T-helper 17 cell (primary cell): ENCODE data around the gene CCBE1. TPM values are rescaled to one million over a fixed set of nuclear protein-coding genes. Genes with fewer than 3 reads are reported as not detected.

ENCODE experiments used
- ATAC-seq: fragments of 150-1000 bp; cut with Tn5 transposase; 2 replicates; pipeline ENCODE4 v1.10.0; 2021; ENCODE audit warnings: mild to moderate bottlenecking, moderate library complexity
- DNase-seq, 3 donors: peaks; one replicate each; pipeline versions ENCODE4 v3.0.0 to v3.0.0-alpha.2; 2020 to 2021
- H3K9me3 ChIP-seq: one replicate; pipeline ENCODE4 v1.7.0; 2013; ENCODE audit warnings: low read length, mild to moderate bottlenecking; ENCODE audit not compliant: control insufficient read depth, poor library complexity, severe bottlenecking
- H3K27ac Mint-ChIP-seq: one replicate; pipeline ENCODE4 v1.8.0; 2022; ENCODE audit warnings: mild to moderate bottlenecking, moderate library complexity, mixed read lengths
- H3K27me3 Mint-ChIP-seq: one replicate; pipeline ENCODE4 v1.8.0; 2022; ENCODE audit warnings: mixed read lengths
- H3K36me3 Mint-ChIP-seq: one replicate; pipeline ENCODE4 v1.8.0; 2022; ENCODE audit warnings: low read depth, mixed read lengths
- H3K4me1 Mint-ChIP-seq: one replicate; pipeline ENCODE4 v1.8.0; 2022; ENCODE audit warnings: mild to moderate bottlenecking, mixed read lengths
- H3K4me3 Mint-ChIP-seq: one replicate; pipeline ENCODE4 v1.8.0; 2022; ENCODE audit warnings: mild to moderate bottlenecking, moderate library complexity, mixed read lengths
- total RNA-seq, 4 donors: library from RNA in 2 of 4; stranded (reverse) in 2 of 4; gene quantifications; one replicate each; pipeline ENCODE4 v1.2.3 and lab custom pipeline; 2022 to 2026

CCBE1 gene
- total RNA-seq, 2 donors from 2014 or later: not detected

DNA sequence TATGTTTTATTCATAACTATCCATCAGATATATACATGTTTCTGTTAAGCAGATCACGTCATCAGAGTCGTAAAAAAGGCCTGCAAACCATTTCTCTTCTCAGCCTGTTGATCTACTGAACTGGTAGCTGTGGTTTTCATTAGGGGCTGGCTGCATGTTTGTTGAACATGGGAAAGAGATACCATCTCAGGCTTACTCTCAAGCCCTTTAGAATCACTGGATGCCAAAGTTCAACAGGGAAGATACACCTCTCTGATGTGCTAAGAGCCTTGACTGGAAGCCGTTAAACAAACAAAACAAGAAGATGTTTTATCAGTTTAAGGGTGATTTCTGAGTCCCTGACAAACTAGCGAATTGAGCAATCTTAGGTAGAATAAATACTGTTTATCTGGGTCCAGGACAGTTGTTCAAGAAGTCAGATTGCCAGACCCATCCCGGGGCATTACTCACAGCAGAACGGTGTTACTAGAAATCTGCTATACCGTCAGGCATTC, 243.7 kb downstream of the CCBE1 start:
- no peak for ATAC-seq
- H3K36me3 Mint-ChIP-seq: peaks cover 2% of the 10 kb centered on the region
- no peak for DNase-seq
- H3K27ac Mint-ChIP-seq: no peak overlapping the region
- H3K4me1 Mint-ChIP-seq: no peaks in the 10 kb centered on the region
- no peaks in the 10 kb centered on the region for H3K9me3 ChIP-seq
- H3K27me3 Mint-ChIP-seq: peaks cover 28% of the 10 kb centered on the region
- H3K4me3 Mint-ChIP-seq: no peak overlapping the region

DNA sequence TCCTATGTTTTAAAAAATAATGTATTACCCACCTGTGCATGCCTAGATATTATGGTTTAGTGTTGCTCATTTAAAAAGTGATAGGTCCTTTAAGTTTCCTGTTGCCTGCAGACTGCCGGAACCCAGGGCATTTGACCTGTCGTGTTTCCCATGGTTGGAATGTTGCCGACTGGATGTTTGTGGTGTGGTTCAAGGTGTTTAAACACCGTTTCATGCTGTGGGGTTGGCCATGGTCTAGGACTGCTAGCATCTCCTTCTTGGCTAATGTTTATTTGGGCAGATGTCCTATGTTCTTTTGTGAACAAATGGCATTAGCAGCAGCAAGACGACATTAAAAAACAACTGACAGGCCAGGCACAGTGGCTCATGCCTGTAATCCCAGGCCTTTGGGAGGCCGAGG, 245.3 kb downstream of the CCBE1 start:
- H3K4me1 Mint-ChIP-seq: no peaks in the 10 kb centered on the region
- no peak overlapping the region for H3K27ac Mint-ChIP-seq
- no peak overlapping the region for H3K4me3 Mint-ChIP-seq
- H3K9me3 ChIP-seq: no peaks in the 10 kb centered on the region
- no peaks in the 10 kb centered on the region for H3K36me3 Mint-ChIP-seq
- DNase-seq (no peak), ATAC-seq (no peak)
- peaks cover 18% of the 10 kb centered on the region for H3K27me3 Mint-ChIP-seq

DNA sequence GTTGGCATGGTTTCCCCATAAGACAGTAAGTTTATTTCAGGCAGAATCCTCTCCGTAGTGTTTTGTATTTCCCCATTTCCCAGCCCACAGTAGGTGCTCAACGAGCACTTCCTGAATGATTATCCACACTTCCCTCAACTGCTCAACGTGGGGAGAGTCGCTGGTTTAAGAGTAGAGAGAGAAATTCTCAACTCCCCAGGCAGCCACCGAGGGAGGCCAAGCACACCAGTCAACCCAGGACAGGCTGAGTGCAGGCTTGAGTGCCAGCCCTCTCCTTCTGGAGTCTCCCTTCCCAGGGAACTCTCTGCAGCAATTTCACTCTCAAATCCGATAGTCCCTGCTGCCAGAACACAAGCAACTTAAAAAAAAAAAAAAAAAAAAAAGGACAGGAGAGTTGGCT, 246.2 kb downstream of the CCBE1 start:
- H3K27me3 Mint-ChIP-seq: peaks cover 20% of the 10 kb centered on the region
- ATAC-seq (no peak), DNase-seq (no peak)
- no peaks in the 10 kb centered on the region for H3K4me1 Mint-ChIP-seq
- H3K9me3 ChIP-seq: no peaks in the 10 kb centered on the region
- H3K36me3 Mint-ChIP-seq: no peaks in the 10 kb centered on the region
- no peak overlapping the region for H3K4me3 Mint-ChIP-seq
- H3K27ac Mint-ChIP-seq: no peak overlapping the region

DNA sequence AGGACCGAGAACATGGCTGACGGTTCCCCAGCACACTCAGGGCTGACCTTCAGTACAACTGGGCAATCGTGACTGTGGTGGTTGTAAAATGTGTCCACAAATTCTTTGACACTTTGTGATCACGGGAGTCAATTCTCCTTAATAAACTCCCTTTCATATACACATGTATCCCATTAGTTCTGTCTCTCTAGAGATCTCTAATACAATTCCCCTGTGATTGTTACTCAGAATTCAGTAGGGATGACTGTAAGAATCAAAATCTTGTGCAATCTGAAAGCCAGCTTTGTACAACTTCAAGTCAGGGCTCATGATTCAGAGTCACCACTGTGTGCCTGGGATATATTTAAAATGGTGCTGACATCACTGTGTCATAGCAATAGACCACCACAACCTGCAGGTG, 248.7 kb downstream of the CCBE1 start:
- Mint-ChIP-seq H3K36me3 (no peaks in the 10 kb centered on the region), H3K4me3 (no peak overlapping the region), H3K27ac (no peak overlapping the region), H3K4me1 (no peaks in the 10 kb centered on the region), H3K27me3 (peaks cover 20% of the 10 kb centered on the region)
- H3K9me3 ChIP-seq: no peaks in the 10 kb centered on the region
- no peak for DNase-seq
- no peak for ATAC-seq

DNA sequence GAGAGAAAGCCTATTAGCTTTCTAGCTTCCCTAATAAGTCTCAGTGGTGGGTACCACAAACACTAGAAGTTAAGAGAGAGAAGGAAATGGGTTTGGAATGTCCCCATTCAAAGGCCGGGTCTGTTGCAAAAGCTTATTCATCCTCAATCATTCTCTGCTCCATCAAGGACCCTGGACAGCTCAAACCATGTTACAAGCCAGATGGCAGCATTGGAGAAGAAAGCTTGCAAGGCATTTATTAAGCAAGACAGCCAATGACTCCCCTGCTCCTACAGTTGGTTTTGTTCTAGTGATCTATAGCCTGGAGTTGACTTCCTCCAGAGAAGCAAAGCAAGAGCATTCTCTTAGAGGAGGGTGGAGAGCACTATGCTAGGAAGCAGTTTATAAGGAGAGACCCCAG, 251.2 kb downstream of the CCBE1 start:
- H3K4me1 Mint-ChIP-seq: no peaks in the 10 kb centered on the region
- no peak overlapping the region for H3K27ac Mint-ChIP-seq
- H3K9me3 ChIP-seq: no peaks in the 10 kb centered on the region
- H3K36me3 Mint-ChIP-seq: no peaks in the 10 kb centered on the region
- no peak for DNase-seq
- H3K4me3 Mint-ChIP-seq: no peak overlapping the region
- no peak for ATAC-seq
- H3K27me3 Mint-ChIP-seq: peaks cover 20% of the 10 kb centered on the region

DNA sequence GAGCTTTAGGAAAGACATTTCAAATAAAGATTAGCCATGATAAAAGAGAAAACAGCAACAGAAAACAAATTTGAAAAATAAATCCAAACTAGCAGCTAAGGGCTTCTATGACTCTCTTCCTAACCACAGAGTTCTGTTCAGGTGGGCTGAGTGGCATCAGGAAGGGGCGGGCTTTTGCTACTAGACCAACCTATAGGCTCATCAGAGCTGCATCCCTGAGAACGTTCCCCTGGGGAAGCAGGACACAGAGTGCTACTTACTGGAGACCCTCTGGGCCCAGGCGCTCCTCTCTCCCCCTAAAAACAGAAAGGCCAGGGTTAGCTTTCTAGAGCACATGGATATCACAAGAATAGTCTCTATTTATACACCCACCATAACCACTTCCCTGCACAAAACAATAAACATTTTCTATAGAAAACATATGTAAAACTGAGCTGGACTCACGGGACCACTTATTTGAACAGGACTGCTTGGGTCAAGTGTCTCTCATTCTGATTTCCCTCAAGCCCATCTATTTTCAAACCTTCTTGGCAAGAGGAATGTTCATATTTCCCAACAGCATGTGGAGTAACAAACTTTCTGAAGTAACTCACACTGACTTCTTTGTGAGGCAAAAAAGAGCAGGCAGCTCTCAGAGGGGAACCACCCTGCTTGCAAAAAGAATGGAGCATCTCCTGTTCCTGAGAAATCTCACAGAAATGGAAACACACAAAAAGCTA, 259.2 kb downstream of the CCBE1 start:
- Mint-ChIP-seq H3K4me3 (no peak overlapping the region), H3K27me3 (peaks cover 35% of the 10 kb centered on the region), H3K4me1 (no peaks in the 10 kb centered on the region), H3K36me3 (no peaks in the 10 kb centered on the region), H3K27ac (no peak overlapping the region)
- no peaks in the 10 kb centered on the region for H3K9me3 ChIP-seq
- ATAC-seq: no peak
- DNase-seq: no peak

DNA sequence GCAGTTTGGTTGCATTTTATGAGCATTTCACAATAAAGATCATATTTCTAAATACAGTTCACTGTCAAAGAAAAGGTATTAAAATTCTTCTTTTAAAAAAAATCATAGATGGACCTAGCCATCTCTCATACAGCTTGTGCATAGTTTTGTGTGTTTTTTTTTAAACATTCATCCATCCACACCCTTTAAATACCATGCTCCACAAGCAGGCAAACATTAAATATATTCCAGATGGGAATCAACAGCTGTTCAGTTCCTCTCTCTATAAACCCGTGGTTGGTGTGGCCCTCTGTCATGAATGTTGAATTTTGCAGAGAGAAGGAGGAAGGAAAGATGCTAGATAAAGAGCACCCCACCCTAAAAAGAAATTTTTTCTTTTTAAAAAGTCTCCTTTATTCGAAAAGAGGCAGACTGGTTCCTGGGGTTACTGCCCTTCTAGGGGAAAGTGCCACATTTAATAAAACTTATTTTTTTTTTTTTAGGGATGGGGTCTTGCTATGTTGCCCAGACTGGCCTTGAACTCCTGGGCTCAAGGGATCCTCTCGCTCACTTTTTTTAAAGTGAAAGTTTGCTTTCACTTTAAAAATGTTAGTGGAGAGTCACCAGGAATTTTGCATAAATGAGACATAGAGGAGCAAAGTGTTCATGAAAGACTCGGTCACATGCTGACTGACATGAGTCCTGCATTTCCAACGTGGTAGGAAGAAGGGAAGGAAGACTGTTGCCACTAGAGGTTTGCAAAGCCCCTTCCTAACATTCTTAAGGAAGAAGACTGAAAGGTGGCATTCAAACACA, 264.2 kb downstream of the CCBE1 start:
- no peak overlapping the region for H3K27ac Mint-ChIP-seq
- no peak overlapping the region for H3K4me3 Mint-ChIP-seq
- ATAC-seq (no peak), DNase-seq (no peak)
- H3K36me3 Mint-ChIP-seq: no peaks in the 10 kb centered on the region
- H3K27me3 Mint-ChIP-seq: peaks cover 54% of the 10 kb centered on the region
- H3K9me3 ChIP-seq: no peaks in the 10 kb centered on the region
- peaks cover 2% of the 10 kb centered on the region for H3K4me1 Mint-ChIP-seq

DNA sequence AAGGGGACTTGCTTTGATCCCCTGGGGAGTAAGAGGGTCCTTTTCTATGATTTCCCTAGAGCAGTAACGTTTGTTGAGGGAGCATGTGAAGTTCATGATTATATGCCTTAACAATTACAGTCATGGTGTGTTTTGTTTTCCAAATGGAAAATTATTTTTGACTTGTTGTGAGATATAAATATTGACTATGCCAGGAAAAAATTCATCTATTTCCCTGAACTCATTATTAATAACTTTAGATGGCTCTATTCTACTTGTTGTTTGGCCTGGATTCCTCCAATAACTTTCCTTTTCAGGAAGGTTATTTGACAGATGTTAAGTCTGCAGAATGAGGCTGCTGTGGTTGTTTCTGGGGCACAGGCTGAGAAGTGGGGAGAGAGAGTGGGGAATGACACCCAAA, 266.1 kb downstream of the CCBE1 start:
- Mint-ChIP-seq H3K4me1 (peaks cover 2% of the 10 kb centered on the region), H3K27ac (no peak overlapping the region), H3K4me3 (no peak overlapping the region), H3K27me3 (peaks cover 52% of the 10 kb centered on the region), H3K36me3 (no peaks in the 10 kb centered on the region)
- ATAC-seq: no peak
- no peaks in the 10 kb centered on the region for H3K9me3 ChIP-seq
- DNase-seq: no peak

DNA sequence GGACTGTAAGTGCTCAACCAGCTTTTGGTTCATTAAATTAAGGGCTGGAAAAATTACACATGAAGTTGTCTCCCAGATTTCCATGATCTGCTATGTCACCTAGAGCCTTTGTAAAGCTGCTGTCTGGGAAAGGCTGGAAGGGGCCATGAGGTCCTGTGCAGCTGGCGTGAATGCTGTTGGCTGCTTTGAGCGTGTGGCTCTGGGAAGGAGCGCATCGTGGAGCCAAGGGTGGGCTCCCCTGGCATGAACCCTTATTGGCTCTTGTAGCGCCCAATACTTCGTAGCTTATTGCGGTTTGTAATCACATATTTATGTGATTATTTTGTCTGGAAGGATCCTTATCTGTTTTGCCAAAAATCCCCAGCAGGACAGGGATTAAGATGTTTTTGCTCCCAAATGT, 267.6 kb downstream of the CCBE1 start:
- H3K4me3 Mint-ChIP-seq: no peak overlapping the region
- H3K4me1 Mint-ChIP-seq: peaks cover 2% of the 10 kb centered on the region
- no peak overlapping the region for H3K27ac Mint-ChIP-seq
- H3K9me3 ChIP-seq: no peaks in the 10 kb centered on the region
- peaks cover 39% of the 10 kb centered on the region for H3K27me3 Mint-ChIP-seq
- no peak for DNase-seq
- ATAC-seq: no peak
- H3K36me3 Mint-ChIP-seq: no peaks in the 10 kb centered on the region

DNA sequence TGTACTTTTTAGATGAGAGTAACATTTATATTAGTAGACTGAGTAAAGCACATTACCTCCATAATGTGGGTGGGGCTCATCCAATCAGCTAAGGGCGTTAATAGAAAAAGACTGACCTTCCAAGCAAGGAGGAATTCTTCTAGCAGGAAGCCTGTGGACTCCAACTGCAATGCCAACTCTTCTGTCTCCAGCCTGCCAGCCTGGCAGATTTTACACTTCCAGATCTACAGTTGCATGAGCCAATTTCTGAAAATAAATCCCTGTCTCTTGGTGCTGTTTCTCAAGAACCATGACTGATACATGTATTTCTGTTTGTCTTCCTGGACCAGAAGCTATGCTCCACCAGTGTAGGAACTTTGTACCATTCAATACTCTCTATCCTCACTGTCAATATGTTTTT, 269.2 kb downstream of the CCBE1 start:
- peaks cover 42% of the 10 kb centered on the region for H3K27me3 Mint-ChIP-seq
- ATAC-seq: no peak
- no peak overlapping the region for H3K27ac Mint-ChIP-seq
- H3K4me3 Mint-ChIP-seq: no peak overlapping the region
- H3K36me3 Mint-ChIP-seq: no peaks in the 10 kb centered on the region
- peaks cover 2% of the 10 kb centered on the region for H3K4me1 Mint-ChIP-seq
- DNase-seq: no peak
- no peaks in the 10 kb centered on the region for H3K9me3 ChIP-seq

DNA sequence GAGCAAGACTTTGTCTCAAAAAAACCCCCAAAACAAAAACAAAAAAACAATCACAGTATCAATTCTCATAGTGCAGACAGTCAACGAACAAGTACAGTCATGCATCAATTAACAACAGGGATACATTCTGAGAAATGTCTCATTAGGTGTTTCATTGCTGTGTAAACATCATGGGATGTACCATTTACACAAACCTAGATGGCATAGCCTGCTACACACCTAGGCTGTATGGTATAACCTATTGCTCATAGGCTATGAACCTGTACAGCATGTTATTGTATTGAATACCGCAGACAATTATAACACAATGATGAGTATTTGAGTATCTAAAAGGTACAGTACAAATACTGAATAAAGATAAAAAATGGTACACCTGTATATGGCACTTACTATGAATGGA, 270.4 kb downstream of the CCBE1 start:
- Mint-ChIP-seq H3K27ac (no peak overlapping the region), H3K36me3 (no peaks in the 10 kb centered on the region), H3K4me1 (peaks cover 2% of the 10 kb centered on the region), H3K4me3 (no peak overlapping the region), H3K27me3 (peaks cover 50% of the 10 kb centered on the region)
- ATAC-seq (no peak), DNase-seq (no peak)
- H3K9me3 ChIP-seq: no peaks in the 10 kb centered on the region

DNA sequence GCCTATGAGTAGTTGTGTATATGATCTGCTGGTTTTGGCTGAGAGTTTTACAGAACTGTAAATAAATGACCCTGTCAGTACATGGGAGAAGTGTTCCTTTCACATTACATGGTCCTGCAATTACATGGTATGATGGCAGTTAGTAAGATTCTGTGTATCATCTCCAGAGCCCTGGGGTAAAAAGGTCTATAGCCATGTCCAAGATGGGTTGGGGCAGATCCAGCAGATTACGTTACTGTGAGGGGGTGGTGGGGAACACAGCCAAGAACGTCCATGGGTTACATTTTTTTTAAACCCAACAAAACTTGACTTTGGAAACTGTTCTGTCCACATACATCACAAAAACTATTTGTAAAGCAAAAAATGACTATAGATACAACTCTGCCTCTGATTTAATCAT, 274.0 kb downstream of the CCBE1 start:
- no peaks in the 10 kb centered on the region for H3K9me3 ChIP-seq
- Mint-ChIP-seq H3K27me3 (peaks cover 55% of the 10 kb centered on the region), H3K27ac (no peak overlapping the region), H3K36me3 (no peaks in the 10 kb centered on the region), H3K4me3 (no peak overlapping the region), H3K4me1 (peaks cover 2% of the 10 kb centered on the region)
- DNase-seq (no peak), ATAC-seq (no peak)

DNA sequence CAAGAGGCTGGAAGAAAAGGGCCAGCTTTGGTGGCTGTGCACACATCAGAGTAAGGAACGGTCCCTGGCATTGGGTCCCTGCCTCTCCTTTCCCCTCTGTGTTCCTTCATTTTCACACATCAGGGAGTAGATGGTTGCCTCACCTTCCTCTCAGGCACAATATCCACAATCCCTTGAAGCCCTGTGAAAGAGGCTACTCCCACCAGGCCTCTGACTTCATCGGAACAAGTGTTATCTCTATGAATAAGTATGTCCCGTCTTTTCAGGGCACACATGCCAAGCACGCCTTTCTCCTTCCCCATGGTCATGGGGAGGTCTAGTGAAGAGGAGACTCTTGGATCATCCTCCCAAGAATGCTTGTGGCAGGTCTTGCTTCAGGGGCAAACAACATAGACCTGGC, 277.0 kb downstream of the CCBE1 start:
- H3K9me3 ChIP-seq: no peaks in the 10 kb centered on the region
- Mint-ChIP-seq H3K4me3 (no peak overlapping the region), H3K27ac (no peak overlapping the region), H3K36me3 (no peaks in the 10 kb centered on the region), H3K4me1 (no peaks in the 10 kb centered on the region), H3K27me3 (peaks cover 74% of the 10 kb centered on the region)
- no peak for DNase-seq
- ATAC-seq: no peak

DNA sequence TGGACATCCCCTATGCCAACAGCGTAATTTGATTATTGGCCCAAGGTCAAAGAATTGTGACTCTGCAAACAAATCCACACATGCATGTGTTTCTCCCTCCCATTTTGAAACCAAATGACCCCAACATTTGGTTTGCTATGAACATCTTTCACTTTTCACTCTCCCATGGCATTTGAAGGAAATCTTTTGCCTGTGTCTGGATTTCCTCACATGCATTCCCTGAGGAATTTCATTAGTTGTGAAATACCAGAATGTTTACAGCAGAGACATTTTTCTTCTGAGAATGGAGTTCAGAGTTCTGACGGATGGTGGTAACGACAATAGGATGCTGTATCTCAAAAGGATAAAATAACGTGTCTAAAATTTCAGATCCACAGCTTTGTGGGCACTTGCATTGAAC, 277.8 kb downstream of the CCBE1 start:
- Mint-ChIP-seq H3K4me1 (no peaks in the 10 kb centered on the region), H3K36me3 (no peaks in the 10 kb centered on the region), H3K27me3 (peaks cover 82% of the 10 kb centered on the region), H3K27ac (no peak overlapping the region), H3K4me3 (no peak overlapping the region)
- H3K9me3 ChIP-seq: no peaks in the 10 kb centered on the region
- ATAC-seq (no peak), DNase-seq (no peak)
